MV-4-11 (cell line): ENCODE results near the gene ARHGEF19.
"Not testable (repeated sequence)": the region's sequence is repeated elsewhere in the genome, so short reads cannot be mapped to it uniquely, and the experiment has no call there.

Source experiments
- DNase-seq: peaks from one replicate; lab custom pipeline; 2025; lab: John Stamatoyannopoulos, UW

ARHGEF19 gene

GRCh38 chr1:16212251-16212961 is at the start of gene ARHGEF19:
Gene ARHGEF19, minus strand, starts transcription at chr1:16212652. Its CDS starts 3,598 bp downstream, at chr1:16209054.
- DNase-seq = no peak

DNA sequence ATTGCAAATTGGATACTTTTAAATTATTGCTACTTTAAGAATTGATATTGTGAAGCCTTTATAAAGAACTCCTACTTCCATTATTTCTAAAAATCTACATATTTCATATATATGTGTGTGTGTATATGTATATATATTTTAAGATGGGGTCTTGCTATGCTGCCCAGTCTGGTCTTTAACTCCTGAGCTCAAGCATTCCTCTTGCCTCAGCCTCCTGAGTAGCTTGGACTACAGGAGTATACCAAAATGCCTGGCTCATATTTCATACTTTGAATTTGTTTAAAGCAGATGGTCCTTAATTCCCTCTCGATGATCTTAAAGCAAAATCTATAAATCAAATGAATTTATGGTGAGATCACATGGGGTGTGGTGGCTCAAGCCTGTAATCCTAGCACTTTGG is 49.6 kb upstream of the ARHGEF19 start:
- no peak for DNase-seq

GRCh38 chr1:16260814-16261213 is 48.4 kb upstream of the ARHGEF19 start:
- no peak for DNase-seq

DNA sequence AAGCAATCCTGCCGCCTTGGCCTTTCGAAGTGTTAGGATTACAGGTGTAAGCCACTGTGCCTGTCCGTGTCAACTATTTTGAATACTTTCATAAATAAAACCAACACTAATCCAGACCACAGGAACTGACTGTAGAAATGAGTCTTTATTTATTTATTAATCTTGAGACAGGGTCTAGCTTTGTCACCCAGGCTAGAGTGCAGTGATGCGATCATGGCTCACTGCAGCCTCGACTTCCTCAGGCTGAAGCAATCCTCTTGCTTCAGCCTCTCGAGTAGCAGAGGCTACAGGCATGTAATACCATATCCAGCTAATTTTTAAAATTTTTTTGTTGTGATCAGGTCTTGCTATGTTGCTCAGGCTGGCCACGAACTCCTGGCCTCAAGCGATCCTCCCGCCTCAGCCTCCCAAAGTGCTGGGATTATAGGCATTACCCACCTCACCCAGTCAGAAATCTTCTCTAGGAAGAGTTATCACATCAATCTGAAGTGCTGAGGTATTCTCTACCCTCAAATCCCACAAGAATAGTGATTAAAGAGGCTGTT is 46.2 kb upstream of the ARHGEF19 start:
- DNase-seq = no peak

DNA sequence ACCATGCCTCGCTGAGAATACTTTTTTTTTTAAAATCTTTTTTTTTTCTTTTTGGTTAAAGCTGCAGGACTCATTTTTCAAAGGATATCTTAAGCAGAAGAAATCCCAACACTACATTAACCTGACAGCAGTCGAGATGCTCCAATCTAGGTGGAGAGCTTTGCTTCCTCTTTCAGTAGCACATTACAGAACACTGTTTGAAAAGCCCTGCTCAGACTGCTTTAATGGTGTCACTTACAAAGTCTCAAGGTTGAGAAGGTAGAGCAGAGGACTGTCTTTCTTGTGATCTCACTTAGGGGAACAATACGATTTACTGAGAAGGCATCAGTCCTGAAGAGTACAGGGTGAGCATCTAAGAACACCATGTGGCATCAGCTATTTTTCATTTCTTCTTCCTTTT is 45.5 kb upstream of the ARHGEF19 start:
- DNase-seq = no peak

DNA sequence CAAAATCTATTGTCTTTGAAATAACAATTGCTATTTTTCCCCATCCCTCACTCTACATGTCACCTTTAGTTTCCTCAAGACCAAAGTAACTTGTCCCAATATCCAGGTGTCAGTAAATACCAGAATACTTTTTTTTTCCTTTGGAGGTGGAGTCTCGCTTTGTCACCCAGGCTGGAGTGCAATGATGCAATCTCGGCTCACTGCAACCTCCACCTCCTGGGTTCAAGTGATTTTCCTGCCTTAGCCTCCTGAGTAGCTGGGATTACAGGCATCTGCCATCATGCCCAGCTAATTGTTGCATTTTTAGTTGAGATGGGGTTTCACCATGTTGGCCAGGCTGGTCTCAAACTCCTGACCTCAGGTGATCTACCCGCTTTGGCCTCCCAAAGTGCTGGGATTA is 45.1 kb upstream of the ARHGEF19 start:
- not testable (repeated sequence) for DNase-seq

GRCh38 chr1:16256478-16256877 is 44.0 kb upstream of the ARHGEF19 start:
- no peak for DNase-seq

DNA sequence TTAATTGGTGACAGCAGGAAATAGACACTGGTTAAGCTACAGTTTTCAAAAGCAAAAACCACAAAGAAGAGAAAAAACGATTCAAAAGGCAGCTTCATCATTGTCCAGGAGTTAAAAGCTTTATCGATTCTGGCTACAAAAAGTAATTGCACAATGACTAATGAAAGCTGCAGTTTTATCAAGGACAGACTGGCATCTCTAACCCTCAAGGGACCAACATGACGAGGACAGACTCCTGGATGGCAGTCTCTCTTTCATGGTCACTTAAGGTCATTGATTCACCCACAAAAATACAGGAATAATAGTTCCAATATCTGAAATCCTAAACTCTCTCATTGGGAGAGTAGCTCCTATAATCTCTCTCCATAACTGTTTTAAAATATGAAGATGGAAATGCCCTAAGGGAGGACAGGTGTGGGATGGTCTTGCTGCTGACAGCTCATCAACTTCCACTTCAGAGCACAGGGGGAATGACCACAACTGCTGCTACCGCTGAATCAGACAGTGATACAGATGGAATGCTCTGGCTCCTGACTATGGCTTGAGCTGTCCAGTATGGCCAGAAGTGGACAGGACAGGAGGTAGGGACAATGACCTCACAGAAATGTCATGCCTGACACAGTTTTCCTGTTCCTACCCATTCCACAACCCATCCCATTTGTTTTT is 41.9 kb upstream of the ARHGEF19 start:
- no peak for DNase-seq

- no peak for DNase-seq
These were observed 41.0 kb upstream of the ARHGEF19 start for GRCh38 chr1:16253332-16253922.

DNA sequence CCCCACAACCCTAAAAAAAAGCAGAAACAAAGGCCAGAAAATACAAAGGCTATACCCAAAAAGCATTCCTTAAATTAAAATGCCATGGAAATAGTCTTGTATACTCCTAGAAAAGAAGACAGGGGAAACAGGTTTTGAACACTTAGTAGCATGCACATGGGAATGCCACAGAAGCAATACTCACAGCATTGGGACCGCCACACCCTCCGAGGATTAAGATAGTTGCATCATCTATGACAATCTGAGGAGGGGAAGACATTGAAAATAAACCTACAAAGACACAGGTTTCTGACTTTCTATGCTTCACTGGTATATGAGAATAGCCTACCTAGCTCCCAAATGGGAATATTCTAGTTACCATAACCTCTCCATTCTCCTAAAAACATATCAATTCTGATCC is 40.5 kb upstream of the ARHGEF19 start:
- no peak for DNase-seq

DNA sequence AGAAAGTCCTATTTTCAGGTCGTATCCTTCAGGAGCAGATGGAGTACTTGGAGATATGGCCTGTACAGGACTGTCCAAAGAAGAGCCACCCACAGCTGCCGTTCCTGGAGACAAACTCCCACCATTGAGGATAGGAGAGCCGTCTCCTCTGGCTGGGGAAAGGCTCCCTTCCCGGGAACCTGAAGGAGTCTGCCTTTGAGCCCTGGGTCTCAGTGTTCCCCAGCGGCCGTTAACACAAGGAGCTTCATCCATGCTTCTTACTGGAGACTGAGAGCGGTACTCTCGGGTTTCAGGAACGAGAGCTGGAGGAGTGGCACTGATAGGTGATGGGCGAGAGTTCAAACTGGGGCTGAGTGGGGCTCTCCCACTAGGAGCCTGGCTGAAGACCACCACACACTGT is 38.9 kb upstream of the ARHGEF19 start:
- no peak for DNase-seq

DNA sequence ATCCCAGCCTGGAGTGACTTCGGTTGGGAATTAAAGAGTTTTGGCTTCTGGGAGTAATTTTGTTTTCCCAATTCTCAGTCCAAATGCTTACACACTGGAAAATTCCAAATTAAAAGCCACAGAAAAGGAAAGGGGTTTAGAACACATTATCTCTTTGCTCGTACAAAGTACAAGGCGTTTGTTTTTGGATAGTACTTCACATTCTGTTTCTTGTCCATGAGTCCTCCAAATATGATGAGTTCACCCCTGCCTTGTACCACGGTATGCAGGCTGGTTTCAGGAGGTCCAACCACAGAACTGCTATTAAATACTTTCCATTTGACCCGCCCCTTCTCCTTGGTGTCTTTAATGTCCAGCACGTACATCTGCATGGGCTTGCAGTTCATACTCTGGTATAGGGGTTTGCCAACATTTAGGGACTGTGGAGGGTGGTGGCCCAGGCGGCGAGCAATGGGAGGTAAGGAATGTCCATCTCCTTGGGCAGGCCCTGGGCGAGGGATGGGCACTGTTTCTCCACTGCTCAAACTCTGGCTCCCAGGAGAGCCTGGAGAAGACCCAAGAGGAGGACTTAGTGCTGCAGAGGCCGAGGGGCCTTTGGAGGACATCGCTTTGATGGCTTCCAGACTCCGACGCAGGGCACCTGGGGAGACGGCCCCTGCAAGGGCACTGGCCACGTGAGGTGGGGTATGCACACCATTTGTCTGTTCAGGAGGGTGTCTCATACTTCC is 38.2 kb upstream of the ARHGEF19 start:
- no peak for DNase-seq

- peak; percentile 62 for DNase-seq
These were observed 37.3 kb upstream of the ARHGEF19 start for GRCh38 chr1:16249596-16250241.

- DNase-seq = peak; percentile 80
These were observed 36.4 kb upstream of the ARHGEF19 start for GRCh38 chr1:16248603-16249516.

DNA sequence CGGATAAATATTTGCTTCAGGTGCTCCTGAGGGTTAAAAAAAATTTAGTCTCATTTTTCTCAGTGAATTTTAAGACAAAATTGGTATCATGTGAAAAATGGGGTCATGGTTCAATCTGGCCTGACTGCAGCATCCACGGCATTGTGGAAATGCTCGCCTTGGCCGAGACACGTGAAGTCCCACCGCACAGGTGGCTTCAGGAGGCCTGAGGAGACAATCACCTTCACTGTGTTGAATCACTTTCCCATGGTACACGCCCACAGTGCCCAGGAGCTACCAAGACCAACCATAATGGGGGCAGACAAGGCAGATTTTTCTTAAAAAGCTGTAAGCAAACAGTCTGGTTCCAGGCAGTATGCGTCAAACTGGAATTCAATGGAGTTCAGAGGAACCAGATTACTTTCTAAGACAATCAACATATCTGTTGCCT is 35.6 kb upstream of the ARHGEF19 start:
- DNase-seq = no peak

DNA sequence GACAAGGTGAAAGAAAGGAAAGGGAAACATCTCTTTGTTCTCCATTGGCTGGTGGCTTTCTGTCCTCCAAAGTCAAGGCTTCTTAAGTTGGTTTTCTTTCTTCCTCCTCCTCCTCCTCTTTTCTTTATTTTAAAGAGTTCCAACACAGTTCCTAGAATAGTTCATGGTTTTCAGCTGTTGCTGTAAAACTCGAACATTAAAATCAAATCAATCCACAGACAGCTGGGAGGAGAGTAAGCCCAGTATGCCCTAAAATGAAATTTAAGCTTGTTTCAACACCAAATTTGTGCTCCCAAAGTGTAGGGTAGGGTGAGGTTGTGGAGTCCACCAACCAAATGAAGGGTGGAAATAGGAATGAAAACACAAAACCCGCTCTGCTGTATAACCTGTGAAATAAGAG is 35.0 kb upstream of the ARHGEF19 start:
- DNase-seq = no peak

DNA sequence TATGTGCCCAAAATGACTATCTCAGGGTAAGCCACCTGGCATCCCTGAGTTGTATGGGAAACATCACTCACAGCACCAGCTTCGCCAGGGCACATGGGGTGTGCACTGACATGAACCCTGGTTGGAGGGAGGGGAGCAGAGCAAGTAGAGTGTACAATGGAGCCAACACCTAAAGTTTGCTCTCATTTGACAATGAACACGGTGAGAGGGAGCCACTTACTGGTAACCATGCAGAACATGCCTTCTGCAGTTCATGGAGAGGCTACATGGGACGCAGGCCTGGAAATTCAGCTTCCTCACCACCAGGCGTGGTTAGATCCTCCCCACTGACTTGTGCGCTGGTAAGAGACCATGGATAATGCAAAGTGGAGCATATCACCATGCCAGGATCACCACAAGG is 34.5 kb upstream of the ARHGEF19 start:
- DNase-seq = no peak

- not testable (repeated sequence) for DNase-seq
These were observed 33.8 kb upstream of the ARHGEF19 start for GRCh38 chr1:16246239-16246638.

- DNase-seq = no peak
These were observed 33.2 kb upstream of the ARHGEF19 start for GRCh38 chr1:16245476-16246196.

- no peak for DNase-seq
These were observed 32.3 kb upstream of the ARHGEF19 start for GRCh38 chr1:16244650-16245285.
